ENCODE data around the gene SPON2. TPM values are rescaled to one million over a fixed set of nuclear protein-coding genes. Genes with fewer than 3 reads are reported as not detected.

SPON2 gene
- total RNA-seq, 3 donors from 2014 or later (not counting 1 experiment from before 2014, with no cell fraction given): 1,124 to 1,574 (median 1,339) TPM

- intact Hi-C loops (cut with micrococcal nuclease): loop anchor here (1.0 kb wide), 2 partner anchors 10 to 14 kb away; no protein-coding TSS in a partner anchor
- Histone ChIP-seq H3K4me3 (ENCODE audit: low read length) (no peak overlapping the region), H3K27ac (ENCODE audit: low read length) (peak overlapping the region; percentile 55), H3K27me3 (ENCODE audit: control insufficient read depth, insufficient read depth, low read length) (no peaks in the 10 kb centered on the region), H3K9me3 (ENCODE audit: control insufficient read depth, insufficient read depth, low read length) (no peaks in the 10 kb centered on the region), H3K36me3 (ENCODE audit: control insufficient read depth, insufficient read depth, low read length) (no peaks in the 10 kb centered on the region), H3K4me1 (ENCODE audit: control insufficient read depth, insufficient read depth, low read length) (peaks cover 34% of the 10 kb centered on the region)
- DNase-seq (peak; percentile 50 to 78), ATAC-seq (peak; percentile 94 to 97 (median 97))
- 0% methylated on average over 1 of the region's 1 CpG for WGBS (ENCODE audit: insufficient coverage)
- H3K4me1 Mint-ChIP-seq: peaks cover 46 to 56% of the 10 kb centered on the region in 2 donors
- peaks cover 0 to 2% of the 10 kb centered on the region in 2 donors for H3K9me3 Mint-ChIP-seq
- peak overlapping the region; percentile 39 to 83 for H3K27ac Mint-ChIP-seq
- no peaks in the 10 kb centered on the region for H3K27me3 Mint-ChIP-seq (ENCODE audit: low read depth in 2 of 2)
- H3K36me3 Mint-ChIP-seq: peaks cover 5% of the 10 kb centered on the region
- H3K4me3 Mint-ChIP-seq: peak overlapping the region; percentile 17
- no peak for TF ChIP-seq CTCF (IDR thresholded peaks at IDR 0.05)
Measured at GRCh38 chr4:1187182-1187581, 14.8 kb upstream of the SPON2 start.

DNA sequence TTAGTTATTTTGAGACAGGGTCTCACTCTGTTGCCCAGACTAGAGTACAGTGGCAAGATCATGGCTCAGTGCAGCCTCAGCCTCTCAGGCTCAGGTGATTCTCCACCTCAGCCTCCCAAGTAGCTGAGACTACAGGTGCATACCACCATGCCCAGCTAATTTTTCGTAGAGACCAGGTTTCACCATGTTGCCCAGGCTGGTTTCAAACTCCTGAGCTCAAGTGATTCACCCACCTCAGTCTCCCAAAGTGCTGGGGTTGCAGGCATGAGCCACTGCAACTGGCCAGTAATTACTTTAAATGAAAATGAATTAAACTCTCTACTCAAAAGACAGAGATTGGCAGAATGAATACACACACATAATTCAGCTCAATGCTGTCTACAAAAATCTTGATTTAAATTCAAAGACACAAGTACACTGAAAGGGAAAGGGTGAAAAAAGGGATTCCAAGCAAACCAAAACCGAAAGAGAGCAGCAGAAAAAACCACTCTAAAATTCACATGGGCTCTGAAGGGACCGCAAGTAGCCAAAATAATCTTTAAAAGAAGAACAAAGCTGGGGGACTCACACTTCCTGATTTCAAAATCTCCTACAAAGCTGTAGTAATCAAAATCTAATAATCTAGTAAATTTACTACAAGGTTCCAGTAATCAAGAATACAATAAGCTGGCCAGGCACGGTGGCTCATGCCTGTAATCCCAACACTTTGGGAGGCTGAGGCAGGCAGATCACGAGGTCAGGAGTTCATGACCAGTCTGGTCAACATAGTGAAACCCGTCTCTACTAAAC lies 11.8 kb upstream of the SPON2 start:
- Mint-ChIP-seq H3K4me1 (peaks cover 66 to 69% of the 10 kb centered on the region in 2 donors), H3K27me3 (ENCODE audit: low read depth in 2 of 2) (no peaks in the 10 kb centered on the region), H3K36me3 (peaks cover 27% of the 10 kb centered on the region), H3K4me3 (peak overlapping the region; percentile 86), H3K9me3 (peaks cover 5 to 12% of the 10 kb centered on the region in 2 donors), H3K27ac (peak overlapping the region; percentile 77 to 80)
- H3K36me3 ChIP-seq (ENCODE audit: control insufficient read depth, insufficient read depth, low read length): no peaks in the 10 kb centered on the region
- H3K4me1 ChIP-seq (ENCODE audit: control insufficient read depth, insufficient read depth, low read length): peaks cover 44% of the 10 kb centered on the region
- no peak for TF ChIP-seq CTCF (IDR thresholded peaks at IDR 0.05)
- peaks cover 10% of the 10 kb centered on the region for H3K9me3 ChIP-seq (ENCODE audit: control insufficient read depth, insufficient read depth, low read length)
- peak overlapping the region; percentile 68 for H3K27ac ChIP-seq (ENCODE audit: low read length)
- H3K4me3 ChIP-seq (ENCODE audit: low read length): no peak overlapping the region
- ATAC-seq (peak; percentile 42 to 62 (median 57)), DNase-seq (peak; percentile 17 to 57)
- WGBS (ENCODE audit: insufficient coverage): 23% methylated on average over 6 of the region's 6 CpGs
- H3K27me3 ChIP-seq (ENCODE audit: control insufficient read depth, insufficient read depth, low read length): no peaks in the 10 kb centered on the region
- intact Hi-C loops (cut with micrococcal nuclease): loop anchor here (2.0 kb wide), 1 partner anchor 17 kb away; no protein-coding TSS in a partner anchor

DNA sequence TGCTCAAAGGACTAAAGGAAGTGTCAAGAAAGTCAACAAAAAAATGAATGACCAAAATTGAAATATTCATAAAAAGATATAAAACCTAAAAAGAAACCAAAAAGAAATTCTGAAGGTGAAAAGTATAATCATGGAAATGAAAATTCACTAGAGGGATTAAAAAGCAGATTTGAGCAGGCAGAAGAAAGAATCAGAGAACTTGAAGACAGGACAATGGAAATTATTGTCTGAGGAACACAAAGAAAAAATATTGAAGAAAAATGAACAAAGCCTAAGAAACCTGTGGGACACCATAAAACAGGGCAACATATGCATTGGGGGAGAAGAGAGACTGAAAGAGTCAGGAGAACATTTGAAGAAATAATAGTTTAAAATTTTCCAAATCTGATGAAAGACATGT lies 9.9 kb upstream of the SPON2 start:
- peak overlapping the region; percentile 86 for H3K4me3 Mint-ChIP-seq
- H3K4me3 ChIP-seq (ENCODE audit: low read length): no peak overlapping the region
- peaks cover 59% of the 10 kb centered on the region for H3K4me1 ChIP-seq (ENCODE audit: control insufficient read depth, insufficient read depth, low read length)
- H3K27ac ChIP-seq (ENCODE audit: low read length): no peak overlapping the region
- intact Hi-C loops (cut with micrococcal nuclease): no loop called here
- H3K27me3 Mint-ChIP-seq (ENCODE audit: low read depth in 2 of 2): no peaks in the 10 kb centered on the region
- H3K36me3 Mint-ChIP-seq: peaks cover 27% of the 10 kb centered on the region
- H3K9me3 ChIP-seq (ENCODE audit: control insufficient read depth, insufficient read depth, low read length): peaks cover 10% of the 10 kb centered on the region
- peaks cover 70 to 77% of the 10 kb centered on the region in 2 donors for H3K4me1 Mint-ChIP-seq
- no peak for ATAC-seq
- H3K27me3 ChIP-seq (ENCODE audit: control insufficient read depth, insufficient read depth, low read length): no peaks in the 10 kb centered on the region
- peak overlapping the region; percentile 77 to 80 for H3K27ac Mint-ChIP-seq
- no peaks in the 10 kb centered on the region for H3K36me3 ChIP-seq (ENCODE audit: control insufficient read depth, insufficient read depth, low read length)
- peaks cover 5 to 12% of the 10 kb centered on the region in 2 donors for H3K9me3 Mint-ChIP-seq
- DNase-seq: no peak
- TF ChIP-seq CTCF (IDR thresholded peaks at IDR 0.05): no peak

All from natural killer cell (primary cell).